HEK293 (cell line): ENCODE data around the gene TNFAIP8L3.

Experiments
- BCL11B ChIP-seq: fragments of 450-650 bp; formaldehyde crosslinking; IDR thresholded peaks from 2 replicates; pipeline ENCODE4 v1.5.1; 2016; ENCODE audit warnings: low read depth, missing biosample characterization, missing genetic modification characterization
- FEZF1 ChIP-seq: fragments of 450-650 bp; formaldehyde crosslinking; IDR thresholded peaks from 2 replicates; pipeline ENCODE4 v1.5.1; 2016; ENCODE audit warnings: missing biosample characterization, missing genetic modification characterization
- GLI2 ChIP-seq: fragments of 450-650 bp; formaldehyde crosslinking; IDR thresholded peaks from 2 replicates; pipeline ENCODE4; 2017; ENCODE audit warnings: missing biosample characterization, missing genetic modification characterization, low read depth, borderline replicate concordance
- YY1 ChIP-seq: fragments of 450-650 bp; formaldehyde crosslinking; IDR thresholded peaks from 2 replicates; pipeline ENCODE4 v1.5.1; 2018; ENCODE audit warnings: missing biosample characterization, missing genetic modification characterization
- ZFP41 ChIP-seq: fragments of 450-650 bp; formaldehyde crosslinking; IDR thresholded peaks from 2 replicates; pipeline ENCODE4 v1.5.1; 2016; ENCODE audit warnings: missing biosample characterization, missing genetic modification characterization, borderline replicate concordance
- ZNF274 ChIP-seq, 2 experiments: fragments of 200-500 bp in 1 of 2; fragments of 450-650 bp in 1 of 2; sonication (Bioruptor generic) in 1 of 2; formaldehyde crosslinking in 1 of 2; IDR thresholded peaks; 2 replicates each; pipeline versions ENCODE4 v1.5.1 to v1.6.1; 2014 to 2016; ENCODE audit warnings: borderline replicate concordance in 1 of 2, inconsistent platforms in 1 of 2, low read length in 1 of 2, missing biosample characterization in 1 of 2, missing genetic modification characterization in 1 of 2
- ZNF350 ChIP-seq: fragments of 450-650 bp; formaldehyde crosslinking; IDR thresholded peaks from 2 replicates; pipeline ENCODE4 v1.5.0; 2017; ENCODE audit warnings: missing biosample characterization, mild to moderate bottlenecking, missing genetic modification characterization
- ZNF394 ChIP-seq: fragments of 450-650 bp; formaldehyde crosslinking; IDR thresholded peaks from 2 replicates; pipeline ENCODE4 v1.5.1; 2016; ENCODE audit warnings: missing biosample characterization, missing genetic modification characterization, mild to moderate bottlenecking, moderate library complexity, borderline replicate concordance
- ZNF473 ChIP-seq: fragments of 450-650 bp; formaldehyde crosslinking; IDR thresholded peaks from 2 replicates; pipeline ENCODE4 v1.5.1; 2017; ENCODE audit warnings: missing biosample characterization, missing genetic modification characterization
- ZNF600 ChIP-seq: fragments of 450-650 bp; formaldehyde crosslinking; IDR thresholded peaks from 2 replicates; pipeline ENCODE4 v1.5.1; 2016; ENCODE audit warnings: missing biosample characterization, missing genetic modification characterization
- TF ChIP-seq, protein P1 (sequence below): fragments of 450-650 bp; formaldehyde crosslinking; IDR thresholded peaks from 2 replicates; pipeline ENCODE4 v1.5.1; 2016; ENCODE audit warnings: missing biosample characterization, missing genetic modification characterization
- TF ChIP-seq, protein P2 (sequence below): fragments of 450-650 bp; formaldehyde crosslinking; IDR thresholded peaks from 2 replicates; pipeline ENCODE4 v1.5.1; 2016; ENCODE audit warnings: missing biosample characterization, missing genetic modification characterization
- TF ChIP-seq, protein P3 (sequence below): fragments of 450-650 bp; formaldehyde crosslinking; IDR thresholded peaks from 2 replicates; pipeline ENCODE4 v1.5.1; 2016; ENCODE audit warnings: missing biosample characterization, missing genetic modification characterization

DNA sequence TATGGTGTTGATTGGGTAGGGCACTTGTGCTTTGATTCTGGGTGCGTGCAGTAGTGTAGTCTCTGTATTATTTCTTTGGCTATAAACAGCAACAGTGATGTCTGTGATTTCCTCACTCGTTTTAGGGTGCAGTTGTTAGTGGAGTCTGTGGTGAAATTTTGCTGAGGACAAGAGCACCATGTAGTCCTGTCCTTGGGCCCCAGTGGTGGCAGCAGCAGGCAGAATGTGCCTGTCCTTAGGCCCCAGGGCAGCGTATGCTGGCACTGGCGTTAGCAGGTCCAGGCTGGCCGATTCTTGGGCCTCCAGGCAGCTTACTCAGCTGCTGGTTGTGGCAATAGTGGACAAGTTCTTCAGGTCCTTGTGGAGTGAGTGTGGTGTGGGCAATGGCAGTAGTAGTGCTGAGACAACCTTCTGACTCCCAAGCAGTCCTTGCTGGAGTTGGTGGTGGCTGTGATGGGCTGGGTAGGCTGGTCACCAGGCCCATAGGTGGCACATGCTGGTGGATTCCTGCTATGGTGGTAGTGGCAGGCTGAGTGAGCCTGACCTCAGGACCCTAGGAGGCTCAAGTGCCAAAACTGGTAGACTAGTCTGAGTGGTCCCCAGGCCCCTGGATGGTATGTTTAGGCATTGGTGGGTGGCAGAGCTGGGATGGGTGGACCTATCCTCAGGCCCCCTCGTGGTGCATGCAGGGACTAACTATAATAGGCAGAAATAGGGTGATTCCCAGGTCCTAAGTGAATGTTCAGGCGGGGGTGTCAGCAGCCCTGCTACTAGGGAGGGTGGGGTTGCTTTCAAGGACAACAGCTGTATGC, 56.3 kb downstream of the TNFAIP8L3 start:
- TF ChIP-seq ZNF473 (no peak), ZNF274 (IDR thresholded peaks at IDR 0.05; ENCODE audit: low read length) (no peak), ZNF274 (tag by site-specific recombination; IDR thresholded peaks at IDR 0.05; ENCODE audit: borderline replicate concordance) (no peak), BCL11B (tag by site-specific recombination) (no peak), ZNF350 (tag by site-specific recombination) (no peak), YY1 (tag by site-specific recombination) (no peak), ZNF600 (tag by site-specific recombination) (no peak), FEZF1 (no peak), ZFP41 (tag by site-specific recombination) (no peak), GLI2 (tag by site-specific recombination) (no peak), ZNF394 (tag by site-specific recombination) (no peak)
- TF ChIP-seq, protein P1, sequence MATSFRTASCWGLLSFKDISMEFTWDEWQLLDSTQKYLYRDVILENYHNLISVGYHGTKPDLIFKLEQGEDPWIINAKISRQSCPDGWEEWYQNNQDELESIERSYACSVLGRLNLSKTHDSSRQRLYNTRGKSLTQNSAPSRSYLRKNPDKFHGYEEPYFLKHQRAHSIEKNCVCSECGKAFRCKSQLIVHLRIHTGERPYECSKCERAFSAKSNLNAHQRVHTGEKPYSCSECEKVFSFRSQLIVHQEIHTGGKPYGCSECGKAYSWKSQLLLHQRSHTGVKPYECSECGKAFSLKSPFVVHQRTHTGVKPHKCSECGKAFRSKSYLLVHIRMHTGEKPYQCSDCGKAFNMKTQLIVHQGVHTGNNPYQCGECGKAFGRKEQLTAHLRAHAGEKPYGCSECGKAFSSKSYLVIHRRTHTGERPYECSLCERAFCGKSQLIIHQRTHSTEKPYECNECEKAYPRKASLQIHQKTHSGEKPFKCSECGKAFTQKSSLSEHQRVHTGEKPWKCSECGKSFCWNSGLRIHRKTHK (tag by site-specific recombination) = no peak
- TF ChIP-seq, protein P2, sequence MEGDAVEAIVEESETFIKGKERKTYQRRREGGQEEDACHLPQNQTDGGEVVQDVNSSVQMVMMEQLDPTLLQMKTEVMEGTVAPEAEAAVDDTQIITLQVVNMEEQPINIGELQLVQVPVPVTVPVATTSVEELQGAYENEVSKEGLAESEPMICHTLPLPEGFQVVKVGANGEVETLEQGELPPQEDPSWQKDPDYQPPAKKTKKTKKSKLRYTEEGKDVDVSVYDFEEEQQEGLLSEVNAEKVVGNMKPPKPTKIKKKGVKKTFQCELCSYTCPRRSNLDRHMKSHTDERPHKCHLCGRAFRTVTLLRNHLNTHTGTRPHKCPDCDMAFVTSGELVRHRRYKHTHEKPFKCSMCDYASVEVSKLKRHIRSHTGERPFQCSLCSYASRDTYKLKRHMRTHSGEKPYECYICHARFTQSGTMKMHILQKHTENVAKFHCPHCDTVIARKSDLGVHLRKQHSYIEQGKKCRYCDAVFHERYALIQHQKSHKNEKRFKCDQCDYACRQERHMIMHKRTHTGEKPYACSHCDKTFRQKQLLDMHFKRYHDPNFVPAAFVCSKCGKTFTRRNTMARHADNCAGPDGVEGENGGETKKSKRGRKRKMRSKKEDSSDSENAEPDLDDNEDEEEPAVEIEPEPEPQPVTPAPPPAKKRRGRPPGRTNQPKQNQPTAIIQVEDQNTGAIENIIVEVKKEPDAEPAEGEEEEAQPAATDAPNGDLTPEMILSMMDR (tag by site-specific recombination) = no peak
- TF ChIP-seq, protein P3, sequence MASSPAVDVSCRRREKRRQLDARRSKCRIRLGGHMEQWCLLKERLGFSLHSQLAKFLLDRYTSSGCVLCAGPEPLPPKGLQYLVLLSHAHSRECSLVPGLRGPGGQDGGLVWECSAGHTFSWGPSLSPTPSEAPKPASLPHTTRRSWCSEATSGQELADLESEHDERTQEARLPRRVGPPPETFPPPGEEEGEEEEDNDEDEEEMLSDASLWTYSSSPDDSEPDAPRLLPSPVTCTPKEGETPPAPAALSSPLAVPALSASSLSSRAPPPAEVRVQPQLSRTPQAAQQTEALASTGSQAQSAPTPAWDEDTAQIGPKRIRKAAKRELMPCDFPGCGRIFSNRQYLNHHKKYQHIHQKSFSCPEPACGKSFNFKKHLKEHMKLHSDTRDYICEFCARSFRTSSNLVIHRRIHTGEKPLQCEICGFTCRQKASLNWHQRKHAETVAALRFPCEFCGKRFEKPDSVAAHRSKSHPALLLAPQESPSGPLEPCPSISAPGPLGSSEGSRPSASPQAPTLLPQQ (tag by site-specific recombination) = no peak
